ENCODE data around the gene WFIKKN1.

WFIKKN1 gene

GRCh38 chr16:637081-638018 lies 6.6 kb downstream of the WFIKKN1 start:
- no peaks in the 10 kb centered on the region for H3K9me3 Mint-ChIP-seq
- peaks cover 8% of the 10 kb centered on the region for H3K4me1 Mint-ChIP-seq
- peak overlapping the region; percentile 93 for H3K4me3 Mint-ChIP-seq
- H3K36me3 Mint-ChIP-seq = no peaks in the 10 kb centered on the region
- no peaks in the 10 kb centered on the region for H3K27me3 Mint-ChIP-seq
- peak overlapping the region; percentile 100 for H3K27ac Mint-ChIP-seq

- Mint-ChIP-seq H3K4me3 (peak overlapping the region; percentile 15), H3K27me3 (no peaks in the 10 kb centered on the region), H3K27ac (no peak overlapping the region), H3K9me3 (no peaks in the 10 kb centered on the region), H3K4me1 (peaks cover 8% of the 10 kb centered on the region), H3K36me3 (no peaks in the 10 kb centered on the region)
Observed at GRCh38 chr16:638034-638543, 7.3 kb downstream of the WFIKKN1 start.

GRCh38 chr16:638836-639235 lies 8.1 kb downstream of the WFIKKN1 start:
- Mint-ChIP-seq H3K4me1 (peaks cover 8% of the 10 kb centered on the region), H3K27ac (no peak overlapping the region), H3K9me3 (no peaks in the 10 kb centered on the region), H3K4me3 (no peak overlapping the region), H3K36me3 (no peaks in the 10 kb centered on the region), H3K27me3 (no peaks in the 10 kb centered on the region)

GRCh38 chr16:640614-641013 lies 9.8 kb downstream of the WFIKKN1 start:
- no peaks in the 10 kb centered on the region for H3K27me3 Mint-ChIP-seq
- no peaks in the 10 kb centered on the region for H3K36me3 Mint-ChIP-seq
- H3K27ac Mint-ChIP-seq = no peak overlapping the region
- peak overlapping the region; percentile 44 for H3K4me3 Mint-ChIP-seq
- no peaks in the 10 kb centered on the region for H3K9me3 Mint-ChIP-seq
- peaks cover 13% of the 10 kb centered on the region for H3K4me1 Mint-ChIP-seq

- Mint-ChIP-seq H3K9me3 (no peaks in the 10 kb centered on the region), H3K4me1 (peaks cover 11% of the 10 kb centered on the region), H3K36me3 (no peaks in the 10 kb centered on the region), H3K27me3 (no peaks in the 10 kb centered on the region), H3K4me3 (peak within 1 kb of the TSS; percentile 80), H3K27ac (no peak within 1 kb of the TSS)
Observed at GRCh38 chr16:641326-642188, 10.8 kb downstream of the WFIKKN1 start, which contains the start of gene MCRIP2. MCRIP2 (plus strand) TSS chr16:641828; CDS start chr16:641992, 164 bp downstream.

- no peaks in the 10 kb centered on the region for H3K36me3 Mint-ChIP-seq
- peak overlapping the region; percentile 80 for H3K4me3 Mint-ChIP-seq
- no peak overlapping the region for H3K27ac Mint-ChIP-seq
- H3K9me3 Mint-ChIP-seq = no peaks in the 10 kb centered on the region
- peaks cover 9% of the 10 kb centered on the region for H3K4me1 Mint-ChIP-seq
- no peaks in the 10 kb centered on the region for H3K27me3 Mint-ChIP-seq
Observed at GRCh38 chr16:642189-643049, 11.6 kb downstream of the WFIKKN1 start.

- H3K4me1 Mint-ChIP-seq = peaks cover 9% of the 10 kb centered on the region
- H3K27me3 Mint-ChIP-seq = no peaks in the 10 kb centered on the region
- H3K4me3 Mint-ChIP-seq = peak overlapping the region; percentile 80
- H3K27ac Mint-ChIP-seq = no peak overlapping the region
- no peaks in the 10 kb centered on the region for H3K36me3 Mint-ChIP-seq
- no peaks in the 10 kb centered on the region for H3K9me3 Mint-ChIP-seq
Observed at GRCh38 chr16:643050-643368, 12.2 kb downstream of the WFIKKN1 start.

- Mint-ChIP-seq H3K27me3 (no peaks in the 10 kb centered on the region), H3K4me3 (peak overlapping the region; percentile 80), H3K9me3 (no peaks in the 10 kb centered on the region), H3K36me3 (no peaks in the 10 kb centered on the region), H3K4me1 (peaks cover 9% of the 10 kb centered on the region), H3K27ac (no peak overlapping the region)
Observed at GRCh38 chr16:644556-644955, 13.8 kb downstream of the WFIKKN1 start.

- Mint-ChIP-seq H3K27me3 (no peaks in the 10 kb centered on the region), H3K4me3 (no peak overlapping the region)
Observed at GRCh38 chr16:645852-646678, 15.3 kb downstream of the WFIKKN1 start.

GRCh38 chr16:646679-647172 lies 15.9 kb downstream of the WFIKKN1 start:
- no peaks in the 10 kb centered on the region for H3K27me3 Mint-ChIP-seq
- H3K4me3 Mint-ChIP-seq = no peak overlapping the region
- H3K9me3 Mint-ChIP-seq = no peaks in the 10 kb centered on the region
- no peaks in the 10 kb centered on the region for H3K36me3 Mint-ChIP-seq
- H3K27ac Mint-ChIP-seq = no peak overlapping the region
- H3K4me1 Mint-ChIP-seq = peaks cover 9% of the 10 kb centered on the region

More at GRCh38 chr16:645852-646678, 15.3 kb downstream of the WFIKKN1 start:
- Mint-ChIP-seq H3K9me3 (no peaks in the 10 kb centered on the region), H3K4me1 (peaks cover 9% of the 10 kb centered on the region), H3K27ac (no peak overlapping the region), H3K36me3 (no peaks in the 10 kb centered on the region)

- Mint-ChIP-seq H3K4me1 (peaks cover 9% of the 10 kb centered on the region), H3K27me3 (no peaks in the 10 kb centered on the region), H3K4me3 (no peak overlapping the region), H3K36me3 (no peaks in the 10 kb centered on the region), H3K27ac (no peak overlapping the region), H3K9me3 (no peaks in the 10 kb centered on the region)
Observed at GRCh38 chr16:647173-647902, 16.6 kb downstream of the WFIKKN1 start.

GRCh38 chr16:648071-648780 lies 17.4 kb downstream of the WFIKKN1 start:
- H3K4me1 Mint-ChIP-seq = peaks cover 9% of the 10 kb centered on the region

More at GRCh38 chr16:648071-648780, 17.4 kb downstream of the WFIKKN1 start:
- H3K27ac Mint-ChIP-seq = peak overlapping the region; percentile 62
- H3K27me3 Mint-ChIP-seq = no peaks in the 10 kb centered on the region
- no peaks in the 10 kb centered on the region for H3K9me3 Mint-ChIP-seq
- no peaks in the 10 kb centered on the region for H3K36me3 Mint-ChIP-seq
- peak overlapping the region; percentile 82 for H3K4me3 Mint-ChIP-seq
